Lower lobe of right lung (tissue), 2 donors: ENCODE data around the gene SLC36A2. TPM values are rescaled to one million over a fixed set of nuclear protein-coding genes. Genes with fewer than 3 reads are reported as not detected.
A peak's percentile ranks its signal among the peaks of the same experiment; 100 is the strongest.

Experiments used
- ATAC-seq, 2 donors: fragments of 200-7000 bp; cut with Tn5 transposase; one replicate each; pipeline ENCODE4 v1.9.1; 2020 to 2022; ENCODE audit warnings: mild to moderate bottlenecking in 2 of 2, moderate library complexity in 2 of 2
- DNase-seq: peaks from one replicate; pipeline ENCODE4 v3.0.0-alpha.2; 2020
- H3K27ac ChIP-seq: fragments of 200-600 bp; one replicate; pipeline ENCODE4 v1.8.0; 2022
- H3K27me3 ChIP-seq: fragments of 200-600 bp; one replicate; pipeline ENCODE4 v1.8.0; 2022; ENCODE audit warnings: low read depth
- H3K36me3 ChIP-seq: fragments of 200-600 bp; one replicate; pipeline ENCODE4 v1.8.0; 2022; ENCODE audit warnings: mild to moderate bottlenecking
- H3K4me1 ChIP-seq: fragments of 200-600 bp; one replicate; pipeline ENCODE4 v1.8.0; 2022
- H3K4me3 ChIP-seq: fragments of 200-600 bp; one replicate; pipeline ENCODE4 v1.8.0; 2022; ENCODE audit warnings: mild to moderate bottlenecking
- H3K9me3 ChIP-seq: fragments of 200-600 bp; one replicate; pipeline ENCODE4 v1.8.0; 2022
- CTCF ChIP-seq: fragments of 200-600 bp; IDR thresholded peaks from one replicate; pipeline ENCODE4 v1.8.0; 2022; ENCODE audit warnings: antibody characterized with exemption, mild to moderate bottlenecking
- intact Hi-C: fragments of 100-400 bp; cut with DNase I; formaldehyde crosslinking; loops from one replicate; pipeline ENCODE4 v1.11.0; 2022
- total RNA-seq: library from RNA; stranded (reverse); fragmentation: NEBNext Ultra II Directional; extraction: Animal tissue kit (Norgen Biotek cat#: 25700); gene quantifications from one replicate; pipeline ENCODE4 v1.2.1, GENCODE V29; 2021
- donor health status: DM: no; HTN: yes; CAD: no; lungs with severe emphysema.

The SLC36A2 gene
- total RNA-seq, 1 donor from 2014 or later, result not detected

DNA sequence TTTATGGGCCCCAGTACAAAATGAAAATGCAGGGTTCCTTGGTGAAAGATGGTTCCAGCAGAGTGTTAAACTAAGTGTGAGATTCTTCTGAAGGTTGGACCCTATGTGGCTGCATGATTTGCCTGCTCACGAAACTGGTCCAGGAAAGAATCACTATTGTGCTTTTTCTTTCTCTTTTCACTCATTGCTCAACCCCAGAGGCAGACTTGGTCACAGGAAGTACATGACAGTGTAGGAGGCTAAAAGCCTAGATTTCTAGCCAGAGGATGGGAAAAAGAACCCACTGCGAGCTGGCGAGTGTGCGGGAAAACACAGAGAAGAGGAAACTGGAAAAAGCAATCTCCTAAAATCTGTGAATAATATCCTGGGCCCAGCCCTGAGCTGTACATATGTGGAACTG lies 18.6 kb downstream of the SLC36A2 start:
- Histone ChIP-seq H3K9me3 (no peaks in the 10 kb centered on the region), H3K27ac (no peak overlapping the region), H3K27me3 (peaks cover 1% of the 10 kb centered on the region), H3K4me1 (no peaks in the 10 kb centered on the region), H3K36me3 (no peaks in the 10 kb centered on the region), H3K4me3 (no peak overlapping the region)
- TF ChIP-seq CTCF, result no peak
- intact Hi-C loops, result no loop called here
- ATAC-seq (no peak), DNase-seq (no peak)

DNA sequence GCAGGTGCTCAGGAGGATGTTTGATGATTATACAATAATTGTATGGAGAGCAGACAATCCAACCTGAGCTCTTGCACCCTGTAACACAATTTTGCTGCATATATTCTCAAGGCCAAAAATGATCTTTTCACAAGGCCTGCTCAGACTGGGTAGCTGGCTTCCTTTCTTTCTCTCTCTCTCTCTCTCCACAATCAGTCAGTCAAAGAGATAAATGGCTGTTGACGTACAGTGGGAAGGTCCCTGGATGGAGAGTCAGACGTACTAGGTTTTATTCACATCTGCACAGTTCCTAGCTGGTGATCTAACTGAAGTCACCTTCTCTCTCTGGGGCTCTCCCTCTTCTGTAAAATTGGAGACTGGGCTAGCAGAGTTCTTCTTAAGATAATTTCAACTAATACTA lies 19.8 kb downstream of the SLC36A2 start:
- ATAC-seq (no peak), DNase-seq (no peak)
- Histone ChIP-seq H3K27me3 (peaks cover 3% of the 10 kb centered on the region), H3K27ac (no peak overlapping the region), H3K9me3 (no peaks in the 10 kb centered on the region), H3K4me1 (no peaks in the 10 kb centered on the region), H3K4me3 (no peak overlapping the region), H3K36me3 (no peaks in the 10 kb centered on the region)
- intact Hi-C loops, result no loop called here
- no peak for TF ChIP-seq CTCF

DNA sequence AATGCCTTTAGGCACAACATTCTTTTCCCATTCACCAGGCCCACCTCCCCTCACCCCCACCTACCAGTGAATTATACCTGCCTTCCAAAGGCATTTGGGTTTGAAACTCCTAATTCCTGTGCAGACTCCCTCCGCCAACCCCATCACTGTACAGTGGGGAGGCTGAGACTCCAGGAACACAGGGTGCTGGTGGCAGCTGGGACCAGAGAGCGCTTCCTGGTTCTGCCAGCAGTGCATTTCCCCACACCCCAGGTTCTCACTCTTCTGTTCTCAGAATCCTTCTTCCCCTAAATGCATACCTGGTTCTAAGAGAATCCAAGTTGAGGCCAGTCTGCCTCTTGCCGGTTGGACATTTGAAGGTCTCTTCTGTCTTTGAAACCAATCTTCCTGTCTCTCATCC lies 21.1 kb downstream of the SLC36A2 start:
- no peaks in the 10 kb centered on the region for H3K9me3 ChIP-seq
- no peak overlapping the region for H3K4me3 ChIP-seq
- intact Hi-C loops, result no loop called here
- H3K36me3 ChIP-seq, result no peaks in the 10 kb centered on the region
- ATAC-seq, result no peak
- DNase-seq, result no peak
- H3K27ac ChIP-seq, result no peak overlapping the region
- no peak for TF ChIP-seq CTCF
- H3K27me3 ChIP-seq, result peaks cover 3% of the 10 kb centered on the region
- no peaks in the 10 kb centered on the region for H3K4me1 ChIP-seq

DNA sequence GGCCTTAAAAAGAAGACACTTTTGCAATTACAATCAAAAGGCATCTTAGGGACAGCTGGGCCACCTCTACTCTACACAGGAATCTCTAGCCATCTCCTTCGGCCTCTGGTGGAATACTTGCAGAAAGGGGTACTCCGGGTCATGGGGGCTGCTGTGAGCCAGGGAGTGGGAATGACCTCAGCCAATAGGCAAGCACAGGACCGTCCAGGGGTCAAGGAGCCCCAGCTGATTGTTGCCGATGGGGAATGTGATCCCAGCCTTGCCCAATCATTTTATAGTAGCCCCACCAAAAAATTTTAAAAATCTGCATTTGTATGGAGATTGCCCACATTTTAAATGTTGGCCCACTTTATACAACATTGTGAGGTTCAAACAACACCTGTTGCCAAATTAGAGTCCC lies 26.9 kb downstream of the SLC36A2 start:
- no peaks in the 10 kb centered on the region for H3K36me3 ChIP-seq
- DNase-seq (no peak), ATAC-seq (no peak)
- H3K4me1 ChIP-seq, result no peaks in the 10 kb centered on the region
- H3K9me3 ChIP-seq, result no peaks in the 10 kb centered on the region
- H3K27ac ChIP-seq, result no peak overlapping the region
- peaks cover 3% of the 10 kb centered on the region for H3K27me3 ChIP-seq
- no peak for TF ChIP-seq CTCF
- intact Hi-C loops, result no loop called here
- H3K4me3 ChIP-seq, result no peak overlapping the region

DNA sequence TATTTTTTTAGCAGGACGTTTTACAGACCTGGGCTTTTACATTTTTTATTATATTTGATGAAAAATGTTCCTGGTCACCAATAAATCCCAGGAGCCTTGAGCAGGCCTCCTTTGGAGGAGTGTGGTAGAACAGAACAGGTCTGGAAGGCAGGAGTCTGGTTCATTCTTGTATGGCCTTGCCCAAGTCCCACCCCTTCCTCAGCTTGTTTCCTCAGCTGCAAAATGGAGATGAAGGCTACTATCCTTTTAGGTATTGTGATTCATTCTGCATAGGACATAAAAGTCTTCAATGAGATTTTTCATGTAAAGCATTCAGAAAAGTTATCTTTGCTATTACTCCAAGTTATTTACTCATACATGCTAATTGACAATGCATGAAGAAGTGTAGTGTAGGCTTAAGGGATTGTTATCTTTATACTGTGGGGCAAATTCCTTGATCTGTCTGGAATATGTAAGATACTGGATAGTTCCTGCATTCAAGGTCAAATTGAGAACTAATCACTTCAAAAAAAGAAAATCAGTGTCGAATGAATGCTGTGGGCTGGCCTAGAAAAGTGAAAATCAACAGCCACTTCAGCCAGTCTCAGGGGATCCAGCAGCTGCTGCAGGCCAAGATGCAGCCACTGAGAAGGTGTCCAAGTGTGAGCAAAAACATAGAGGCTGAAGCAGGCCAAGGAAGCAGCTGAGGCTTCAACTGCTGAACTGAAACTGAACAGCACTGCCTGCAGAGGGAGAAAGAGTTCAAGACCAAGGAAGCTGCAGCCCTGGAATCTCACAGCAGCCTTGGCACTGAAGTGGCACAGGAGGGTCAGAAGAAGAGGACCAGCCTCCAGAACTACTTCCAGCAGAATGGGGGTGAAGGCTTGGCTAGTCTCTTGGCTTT lies 28.3 kb downstream of the SLC36A2 start:
- intact Hi-C loops, result no loop called here
- ATAC-seq (peak in 1 of 2 donors; percentile 38), DNase-seq (no peak)
- H3K9me3 ChIP-seq, result no peaks in the 10 kb centered on the region
- H3K36me3 ChIP-seq, result no peaks in the 10 kb centered on the region
- no peak for TF ChIP-seq CTCF
- peaks cover 3% of the 10 kb centered on the region for H3K27me3 ChIP-seq
- H3K4me3 ChIP-seq, result no peak overlapping the region
- H3K4me1 ChIP-seq, result no peaks in the 10 kb centered on the region
- no peak overlapping the region for H3K27ac ChIP-seq
